ENCODE results near the gene MAGI1.
"Not testable (repeated sequence)": the region's sequence is repeated elsewhere in the genome, so short reads cannot be mapped to it uniquely, and the experiment has no call there.

MAGI1 gene

GRCh38 chr3:65864357-65864904 is 174.3 kb downstream of the MAGI1 start:
- no peak for DNase-seq

GRCh38 chr3:65861718-65862117 is 177.0 kb downstream of the MAGI1 start:
- no peak for DNase-seq

- DNase-seq = not testable (repeated sequence)
Measured at GRCh38 chr3:65859612-65860011, 179.1 kb downstream of the MAGI1 start.

GRCh38 chr3:65858749-65859148 is 180.0 kb downstream of the MAGI1 start:
- no peak for DNase-seq

- DNase-seq = no peak
Measured at GRCh38 chr3:65857327-65857726, 181.4 kb downstream of the MAGI1 start.

- no peak for DNase-seq
Measured at GRCh38 chr3:65856907-65857306, 181.8 kb downstream of the MAGI1 start.

GRCh38 chr3:65855370-65856100 is 183.2 kb downstream of the MAGI1 start:
- DNase-seq = no peak

GRCh38 chr3:65854606-65855304 is 184.0 kb downstream of the MAGI1 start:
- no peak for DNase-seq

- DNase-seq = no peak
Measured at GRCh38 chr3:65851827-65852226, 186.9 kb downstream of the MAGI1 start.

GRCh38 chr3:65850261-65850660 is 188.5 kb downstream of the MAGI1 start:
- no peak for DNase-seq

- DNase-seq = no peak
Measured at GRCh38 chr3:65848024-65848423, 190.7 kb downstream of the MAGI1 start.

GRCh38 chr3:65846936-65847335 is 191.8 kb downstream of the MAGI1 start:
- DNase-seq = no peak

- DNase-seq = no peak
Measured at GRCh38 chr3:65844370-65844769, 194.3 kb downstream of the MAGI1 start.

GRCh38 chr3:65843732-65844131 is 195.0 kb downstream of the MAGI1 start:
- no peak for DNase-seq

GRCh38 chr3:65837604-65838003 is 201.1 kb downstream of the MAGI1 start:
- DNase-seq = no peak

- no peak for DNase-seq
Measured at GRCh38 chr3:65836047-65836446, 202.7 kb downstream of the MAGI1 start.

- no peak for DNase-seq
Measured at GRCh38 chr3:65833761-65834505, 204.8 kb downstream of the MAGI1 start.

- DNase-seq = no peak
Measured at GRCh38 chr3:65831733-65832425, 206.8 kb downstream of the MAGI1 start.

- no peak for DNase-seq
Measured at GRCh38 chr3:65830948-65831732, 207.6 kb downstream of the MAGI1 start.

- DNase-seq = no peak
Measured at GRCh38 chr3:65829228-65829627, 209.5 kb downstream of the MAGI1 start.

- DNase-seq = no peak
Measured at GRCh38 chr3:65828706-65829105, 210.0 kb downstream of the MAGI1 start.

GRCh38 chr3:65827076-65827475 is 211.6 kb downstream of the MAGI1 start:
- DNase-seq = no peak

Measured in left hindlimb (tissue), 1 donor.